Measurements from ENCODE around the gene KPNA6.

KPNA6 gene

GRCh38 chr1:32216566-32216965, 108.7 kb downstream of the KPNA6 start:
- no peak for DNase-seq (ENCODE audit: low read depth, low spot score)

GRCh38 chr1:32219022-32219421, 111.2 kb downstream of the KPNA6 start:
- no peak for DNase-seq (ENCODE audit: low read depth, low spot score)

- no peak for DNase-seq (ENCODE audit: low read depth, low spot score)
Measured at GRCh38 chr1:32220746-32221580, 113.1 kb downstream of the KPNA6 start.

- no peak for DNase-seq (ENCODE audit: low read depth, low spot score)
Measured at GRCh38 chr1:32221581-32221979, 113.7 kb downstream of the KPNA6 start.

GRCh38 chr1:32221980-32222755, 114.3 kb downstream of the KPNA6 start, which contains the start of the genes EIF3I and TMEM234:
EIF3I (plus strand) TSS chr1:32222407; CDS start chr1:32222442, 35 bp downstream.
TMEM234 (minus strand) TSS chr1:32222353; CDS start chr1:32222322, 31 bp downstream.
- peak; percentile 90 for DNase-seq (ENCODE audit: low read depth, low spot score)

GRCh38 chr1:32223683-32224082, 115.8 kb downstream of the KPNA6 start:
- no peak for DNase-seq (ENCODE audit: low read depth, low spot score)

- no peak for DNase-seq (ENCODE audit: low read depth, low spot score)
Measured at GRCh38 chr1:32224285-32224684, 116.4 kb downstream of the KPNA6 start.
